GM19455 (cell line): ENCODE data around the gene SLC5A9.
"Not testable (repeated sequence)": the region's sequence is repeated elsewhere in the genome, so short reads cannot be mapped to it uniquely, and the experiment has no call there.

Experiments used
- ATAC-seq: cut with Tn5 transposase; IDR thresholded peaks from one replicate; pipeline ENCODE4 v1.9.1; 2021; ENCODE audit not compliant: unreplicated experiment

The SLC5A9 gene

DNA sequence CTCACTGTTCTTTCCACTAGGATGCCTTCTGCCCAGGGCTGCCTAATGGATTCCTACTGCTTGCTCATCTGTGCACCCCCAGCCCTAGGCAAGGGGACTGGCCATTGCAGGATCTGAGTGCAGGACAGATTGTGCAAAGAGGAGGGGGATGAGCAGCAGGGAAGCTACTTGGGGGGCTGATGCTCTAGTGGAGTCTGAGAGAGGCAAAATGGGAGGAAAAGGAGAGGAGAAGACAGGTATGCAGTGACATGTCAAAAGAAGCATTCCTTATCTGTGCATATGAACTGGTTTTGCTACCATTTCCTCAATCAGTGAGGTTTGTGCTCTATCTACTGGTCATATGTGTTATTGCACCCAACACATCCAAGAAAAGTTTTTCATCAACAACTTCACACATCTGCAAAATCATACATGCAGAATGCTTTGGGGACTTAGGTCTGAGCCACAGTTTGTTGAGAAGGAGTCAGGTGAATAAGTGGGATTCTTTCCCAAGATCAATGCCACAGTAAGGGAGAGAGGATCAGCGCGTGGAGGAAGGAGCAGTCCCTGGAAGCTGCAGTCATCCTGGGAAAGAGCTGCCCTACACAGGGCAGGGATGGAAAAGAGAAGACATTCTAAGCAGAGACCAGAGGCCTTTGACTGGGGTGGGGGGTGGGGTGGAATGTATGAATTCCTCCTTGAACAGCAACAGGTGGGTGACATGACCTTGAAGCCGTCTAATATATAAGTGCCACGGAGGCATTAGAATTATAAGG, 14.4 kb downstream of the SLC5A9 start:
- peak; percentile 60 for ATAC-seq

DNA sequence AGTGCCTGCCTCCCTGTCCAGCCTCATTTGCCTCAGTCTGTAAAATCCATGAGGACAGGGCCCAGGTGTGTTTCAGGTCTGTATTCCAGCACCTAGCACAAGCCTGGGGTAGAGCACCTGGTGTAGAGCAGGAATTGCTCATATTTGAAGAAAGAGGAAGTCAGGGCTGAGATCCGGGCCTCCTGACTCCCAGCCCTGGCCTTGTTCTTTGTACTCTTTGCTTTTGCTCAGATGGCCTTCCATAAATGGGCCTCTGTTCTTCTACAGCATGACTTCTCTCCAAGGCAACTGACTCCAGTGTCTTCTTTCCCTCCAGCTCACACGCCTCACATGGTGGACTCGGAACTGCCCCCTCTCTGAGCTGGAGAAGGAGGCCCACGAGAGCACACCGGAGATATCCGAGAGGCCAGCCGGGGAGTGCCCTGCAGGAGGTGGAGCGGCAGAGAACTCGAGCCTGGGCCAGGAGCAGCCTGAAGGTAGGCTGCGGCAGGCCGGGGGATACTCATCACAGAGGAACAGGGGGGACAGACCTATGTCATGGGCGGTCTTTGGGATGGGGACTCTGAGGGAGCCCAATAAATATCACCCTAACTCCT, 19.7 kb downstream of the SLC5A9 start:
- no peak for ATAC-seq

DNA sequence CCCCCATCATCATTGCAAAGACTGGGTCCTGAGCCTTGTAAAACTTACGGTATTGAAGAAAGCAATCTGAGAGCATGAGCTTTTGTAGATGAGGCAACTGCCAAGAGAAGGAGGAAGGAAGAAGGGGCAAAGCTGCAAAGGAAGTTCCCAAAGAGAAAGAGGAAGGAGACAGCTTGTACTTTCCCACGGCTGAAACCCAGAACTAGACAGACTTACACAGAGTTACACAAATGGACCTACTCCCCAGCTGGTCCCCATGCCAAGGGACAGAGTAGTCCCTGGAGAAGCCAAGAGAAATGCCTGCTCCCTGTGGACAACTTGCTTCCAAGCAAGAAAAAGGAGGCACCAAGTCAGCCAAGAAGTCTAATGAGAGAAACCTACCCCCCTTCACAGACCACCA, 22.6 kb downstream of the SLC5A9 start:
- ATAC-seq, result no peak

DNA sequence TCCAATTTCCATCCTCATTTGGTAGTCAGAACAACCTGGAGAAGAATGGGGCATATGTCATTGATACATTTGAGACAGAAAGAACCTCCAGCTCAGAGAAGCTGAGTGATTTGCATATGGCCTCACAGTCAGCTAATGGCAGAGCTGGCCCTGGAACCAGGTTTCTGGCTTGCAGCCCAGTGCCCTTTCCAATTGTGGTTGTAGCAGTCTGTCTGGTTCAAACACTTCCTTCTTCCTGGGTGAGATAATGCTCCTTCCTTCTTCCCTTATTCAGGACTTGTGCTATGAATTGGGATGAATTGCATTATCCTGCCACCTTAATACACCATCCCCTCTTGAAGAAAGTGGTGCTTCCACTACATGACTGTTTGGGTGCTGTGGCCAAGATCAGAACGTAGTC, 24.2 kb downstream of the SLC5A9 start:
- no peak for ATAC-seq

DNA sequence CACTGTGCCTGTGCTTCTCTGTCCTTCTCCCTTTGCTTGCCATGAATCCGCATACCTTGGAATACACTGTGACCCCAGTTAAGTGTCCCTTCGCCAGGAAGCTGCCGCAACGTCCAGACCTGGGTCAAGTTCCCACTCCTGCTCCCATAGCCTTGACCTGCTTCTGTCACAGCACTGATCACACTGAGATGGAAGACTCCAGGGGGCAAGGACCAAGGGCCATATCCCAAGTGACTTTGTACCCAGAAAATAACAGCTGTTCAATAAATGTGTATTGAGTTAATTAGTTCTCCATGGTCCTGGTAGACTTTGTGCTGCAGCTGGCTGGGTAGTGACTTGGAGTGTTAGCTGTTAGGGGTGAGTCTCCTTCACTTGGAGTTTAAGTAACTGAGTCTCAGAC, 25.8 kb downstream of the SLC5A9 start:
- no peak for ATAC-seq

DNA sequence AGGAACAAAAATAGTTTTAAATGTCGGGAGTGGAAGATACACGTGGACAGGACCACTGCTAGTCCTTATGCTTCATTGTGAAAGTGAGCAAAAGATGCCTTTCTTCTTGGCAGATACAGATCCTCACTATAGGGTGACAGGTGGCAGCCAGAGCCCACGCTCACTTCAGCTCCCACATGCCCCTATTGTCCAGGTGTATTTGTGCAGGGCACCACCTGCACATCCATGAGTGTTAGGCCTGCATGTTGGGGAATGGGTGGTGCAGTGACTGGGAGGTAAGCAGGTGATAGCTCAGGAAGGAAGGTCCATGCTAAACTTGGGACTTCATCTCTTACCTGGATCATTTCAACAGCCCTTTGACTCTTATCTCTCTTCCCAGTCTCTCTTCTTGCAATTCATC, 27.4 kb downstream of the SLC5A9 start:
- no peak for ATAC-seq

DNA sequence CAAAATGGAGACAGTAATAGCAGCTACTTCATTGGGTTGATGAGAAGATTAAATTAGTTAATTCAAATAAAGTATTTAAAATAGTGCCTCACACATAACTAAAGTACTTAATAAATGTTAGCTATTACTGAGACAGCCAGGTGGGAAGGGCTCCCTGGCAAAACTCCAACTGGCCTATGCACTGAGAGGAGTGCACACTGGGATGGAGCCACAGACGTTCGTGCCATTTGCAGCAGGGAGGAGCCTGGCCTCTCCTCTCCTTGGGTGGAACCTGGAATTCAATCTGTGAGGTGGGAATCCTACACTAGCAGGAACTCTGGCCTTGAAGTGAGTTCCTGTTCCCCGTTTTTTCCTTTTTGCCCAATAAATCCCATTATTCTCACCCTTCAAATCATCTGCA, 28.1 kb downstream of the SLC5A9 start:
- no peak for ATAC-seq

DNA sequence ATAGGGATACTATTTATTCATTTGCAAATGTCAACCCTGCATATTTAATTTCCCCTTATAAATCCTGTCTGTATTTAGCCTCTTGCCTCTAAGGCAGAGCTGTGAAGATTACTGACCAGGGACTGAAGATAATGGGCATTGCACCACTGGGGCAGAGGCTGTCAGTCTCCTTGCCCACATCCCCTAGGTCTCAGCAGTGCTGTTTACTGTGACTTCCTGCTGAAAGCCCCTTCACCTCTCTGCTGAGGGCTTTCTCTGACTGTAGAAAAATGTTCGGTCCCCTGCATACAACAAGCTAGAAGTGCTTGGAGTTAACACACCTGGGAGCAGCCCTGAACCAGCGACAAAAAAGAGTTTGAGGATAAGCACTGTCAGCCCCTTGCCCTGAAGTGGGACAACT, 28.8 kb downstream of the SLC5A9 start:
- no peak for ATAC-seq

DNA sequence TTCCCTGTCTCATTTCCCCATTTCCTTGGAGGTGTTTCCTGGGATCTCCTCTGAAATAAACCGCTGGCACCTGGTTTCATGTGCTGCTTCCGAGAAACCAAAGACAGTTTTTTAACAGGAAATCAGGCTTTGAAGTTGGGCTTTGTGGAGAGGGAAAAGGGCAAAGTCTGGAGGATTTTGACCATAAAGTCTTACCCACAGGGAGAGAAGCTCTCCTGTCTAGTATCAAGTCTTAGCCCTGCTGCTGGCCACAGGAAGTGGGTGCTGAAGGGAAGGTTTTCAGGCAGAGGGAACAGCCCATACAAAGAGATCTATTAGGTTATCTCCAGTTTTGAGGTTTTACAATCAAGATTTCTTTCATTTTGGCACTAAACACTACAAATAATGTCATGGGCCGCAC, 29.3 kb downstream of the SLC5A9 start:
- no peak for ATAC-seq

DNA sequence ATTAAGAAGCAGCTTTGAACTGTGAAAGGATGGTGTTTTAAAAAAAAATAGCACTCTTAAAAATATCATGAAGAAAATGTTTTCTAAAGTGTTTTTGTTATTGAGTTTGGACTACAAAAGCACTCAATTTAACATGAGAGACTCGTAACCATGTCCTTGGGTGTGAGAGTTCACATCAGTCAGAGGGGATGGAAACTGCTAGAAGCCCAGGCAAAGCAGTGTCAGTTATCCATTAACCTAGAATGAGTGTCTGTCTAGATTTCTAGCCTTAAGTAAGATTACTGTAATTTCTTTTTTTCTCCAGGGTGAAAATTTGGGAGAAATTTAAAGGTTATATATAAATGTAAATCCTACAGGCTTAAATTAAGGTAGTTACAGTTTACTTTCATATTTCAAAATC, 31.7 kb downstream of the SLC5A9 start:
- ATAC-seq, result no peak

DNA sequence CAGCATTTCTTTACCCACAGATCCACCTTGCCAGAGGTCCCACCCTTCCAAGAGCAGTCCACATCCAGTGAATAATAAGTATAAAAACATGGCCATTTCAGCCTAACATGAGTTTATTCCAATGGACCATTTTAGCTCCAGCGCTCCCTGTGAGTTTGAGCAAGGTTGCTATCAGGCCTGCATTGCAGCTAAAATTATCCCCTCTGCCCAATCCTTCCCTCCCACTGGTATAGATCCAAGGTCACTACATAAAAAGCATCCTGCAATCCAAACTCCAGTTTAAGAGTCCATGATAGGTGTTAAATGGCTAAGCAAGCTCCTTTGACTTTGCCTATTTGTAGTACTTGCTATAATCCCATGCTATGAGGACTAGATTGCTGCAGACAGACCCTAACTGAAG, 35.6 kb downstream of the SLC5A9 start:
- ATAC-seq, result no peak

DNA sequence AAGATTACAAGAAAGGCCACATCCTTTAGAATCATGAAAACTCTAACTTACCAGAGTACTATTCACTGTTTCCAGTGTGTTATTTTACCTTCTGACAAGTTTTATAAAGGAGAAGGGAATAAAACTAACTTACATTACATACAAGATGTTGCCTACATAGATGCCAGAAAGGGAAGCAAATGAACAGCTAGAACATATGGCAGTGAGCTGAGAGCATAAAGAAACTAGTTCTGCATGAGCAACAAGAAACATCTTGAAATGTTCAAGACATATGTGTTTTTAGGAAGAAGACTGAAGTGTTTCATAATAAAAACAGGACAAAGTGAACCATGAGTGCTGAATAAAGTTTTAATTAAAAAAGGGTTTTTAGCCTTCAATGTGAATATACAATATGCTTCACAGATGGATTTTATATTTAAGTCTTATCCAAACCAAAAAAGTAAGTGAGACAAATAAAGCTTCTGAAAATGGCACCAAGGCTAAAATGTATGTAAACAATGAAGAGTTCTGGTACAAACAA, 39.4 kb downstream of the SLC5A9 start:
- ATAC-seq, result no peak

DNA sequence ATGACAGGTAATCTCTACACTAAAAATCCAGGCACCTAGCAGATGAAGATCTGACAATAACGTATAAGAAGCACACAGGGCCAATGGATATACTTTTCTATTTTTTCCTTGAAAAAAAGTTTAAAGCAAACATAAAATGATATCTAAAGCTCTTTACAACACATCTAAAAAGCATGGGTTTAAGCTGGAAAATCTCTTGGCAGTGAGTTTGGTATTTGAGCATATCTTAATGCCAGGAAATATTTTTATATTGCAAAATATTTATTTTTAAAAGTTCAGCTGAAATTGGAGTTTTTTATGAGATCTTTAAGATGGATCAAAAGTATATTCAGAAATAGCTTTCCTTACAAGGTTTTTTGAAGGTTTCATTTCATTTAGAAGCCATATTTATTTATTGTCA, 40.5 kb downstream of the SLC5A9 start:
- ATAC-seq, result no peak

DNA sequence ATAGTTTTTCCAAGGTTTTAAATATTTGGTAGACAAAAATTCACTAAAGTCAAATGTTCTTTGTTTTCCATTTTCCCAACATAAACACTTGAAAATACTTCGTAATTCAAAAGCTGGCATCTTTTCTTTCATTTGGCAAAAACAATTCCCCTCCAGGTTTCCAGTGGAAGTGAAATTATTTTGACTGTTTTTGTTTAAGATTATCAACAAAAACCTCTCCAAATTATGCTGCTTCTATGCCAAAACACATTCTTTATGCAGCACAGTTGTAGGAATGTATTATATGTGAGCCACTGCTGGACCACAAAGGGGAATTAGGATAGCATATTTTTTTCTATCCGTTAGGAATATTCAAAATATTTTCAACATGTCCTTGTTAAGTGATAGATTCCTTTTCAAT, 44.1 kb downstream of the SLC5A9 start:
- no peak for ATAC-seq

DNA sequence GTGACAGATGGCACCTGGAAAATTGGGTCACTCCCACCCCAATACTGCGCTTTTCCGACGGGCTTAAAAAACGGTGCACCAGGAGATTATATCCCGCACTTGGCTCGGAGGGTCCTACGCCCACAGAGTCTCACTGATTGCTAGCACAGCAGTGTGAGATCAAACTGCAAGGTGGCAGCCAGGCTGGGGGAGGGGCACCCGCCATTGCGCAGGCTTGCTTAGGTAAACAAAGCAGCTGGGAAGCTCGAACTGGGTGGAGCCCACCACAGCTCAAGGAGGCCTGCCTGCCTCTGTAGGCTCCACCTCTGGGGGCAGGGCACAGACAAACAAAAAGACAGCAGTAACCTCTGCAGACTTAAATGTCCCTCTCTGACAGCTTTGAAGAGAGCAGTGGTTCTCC, 54.9 kb downstream of the SLC5A9 start:
- not testable (repeated sequence) for ATAC-seq

DNA sequence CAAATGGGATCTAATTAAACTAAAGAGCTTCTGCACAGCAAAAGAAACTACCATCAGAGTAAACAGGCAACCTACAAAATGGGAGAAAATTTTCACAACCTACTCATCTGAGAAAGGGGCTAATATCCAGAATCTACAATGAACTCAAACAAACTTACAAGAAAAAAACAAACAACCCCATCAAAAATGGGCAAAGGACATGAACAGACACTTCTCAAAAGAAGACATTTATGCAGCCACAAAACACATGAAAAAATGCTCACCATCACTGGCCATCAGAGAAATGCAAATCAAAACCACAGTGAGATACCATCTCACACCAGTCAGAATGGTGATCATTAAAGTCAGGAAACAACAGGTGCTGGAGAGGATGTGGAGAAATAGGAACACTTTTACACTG, 59.8 kb downstream of the SLC5A9 start:
- not testable (repeated sequence) for ATAC-seq

DNA sequence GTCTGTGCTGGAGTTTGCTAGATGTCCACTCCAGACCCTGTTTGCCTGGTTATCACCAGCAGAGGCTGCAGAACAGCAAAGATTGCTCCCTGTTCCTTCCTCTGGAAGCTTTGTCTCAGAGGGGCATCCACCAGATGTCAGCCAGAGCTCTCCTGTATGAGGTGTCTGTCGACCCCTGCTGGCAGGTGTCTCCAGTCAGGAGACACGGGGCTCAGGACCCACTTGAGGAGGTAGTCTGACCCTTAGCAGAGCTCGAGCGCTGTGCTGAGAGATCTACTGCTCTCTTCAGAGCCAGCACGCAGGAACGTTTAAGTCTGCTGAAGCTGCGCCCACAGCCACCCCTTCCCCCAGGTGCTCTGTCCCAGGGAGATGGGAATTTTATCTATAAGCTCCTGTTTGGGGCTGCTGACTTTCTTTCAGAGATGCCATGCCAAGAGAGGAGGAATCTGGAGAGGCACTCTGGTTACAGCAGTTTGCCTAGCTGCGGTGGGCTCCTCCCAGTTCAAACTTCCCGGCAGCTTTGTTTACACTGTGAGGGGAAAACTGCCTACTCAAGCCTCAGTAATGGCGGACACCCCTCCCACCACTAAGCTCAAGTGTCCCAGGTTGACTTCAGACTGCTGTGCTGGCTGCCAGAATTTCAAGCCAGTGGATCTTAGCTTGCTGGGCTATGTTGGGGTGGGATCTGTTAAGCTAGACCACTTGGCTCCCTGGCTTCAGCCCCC, 62.3 kb downstream of the SLC5A9 start:
- not testable (repeated sequence) for ATAC-seq

DNA sequence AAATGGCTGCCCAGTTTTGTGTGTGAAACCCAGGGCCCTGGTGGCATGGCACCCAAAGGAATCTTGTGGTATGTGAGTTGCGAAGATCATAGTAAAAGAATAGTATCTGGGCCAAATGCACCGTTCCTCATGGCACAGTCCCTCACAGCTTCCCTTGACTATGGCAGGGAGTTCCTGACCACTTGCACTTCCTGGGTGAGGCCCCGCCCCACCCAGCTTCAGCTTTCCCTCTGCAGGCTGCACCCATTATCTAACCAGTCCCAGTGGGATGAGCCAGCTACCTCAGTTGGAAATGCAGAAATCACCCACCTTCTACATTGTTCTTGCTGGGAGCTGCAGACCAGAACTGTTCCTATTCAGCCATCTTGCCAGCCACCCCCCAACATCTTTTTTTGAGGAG, 63.0 kb downstream of the SLC5A9 start:
- ATAC-seq, result no peak

DNA sequence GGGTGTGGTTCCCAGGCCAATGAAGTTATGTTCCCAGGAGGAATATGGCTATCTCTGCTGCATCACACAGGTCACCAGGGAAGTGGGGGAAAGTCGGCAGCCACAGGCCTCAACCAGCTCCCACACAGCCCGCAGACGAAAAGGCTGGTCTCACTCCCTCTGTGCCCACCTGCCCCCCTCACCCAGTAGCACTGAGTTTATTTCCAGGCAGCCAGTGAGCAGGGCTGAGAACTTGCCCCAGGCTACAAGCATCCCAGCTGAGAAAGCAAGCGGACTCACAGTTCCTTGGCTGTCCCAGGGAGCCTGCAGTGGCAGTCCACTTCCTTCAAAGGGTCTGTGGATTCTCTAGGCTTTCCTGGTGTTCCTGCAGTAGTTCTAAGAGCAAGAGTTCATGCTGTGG, 68.9 kb downstream of the SLC5A9 start:
- ATAC-seq, result no peak

DNA sequence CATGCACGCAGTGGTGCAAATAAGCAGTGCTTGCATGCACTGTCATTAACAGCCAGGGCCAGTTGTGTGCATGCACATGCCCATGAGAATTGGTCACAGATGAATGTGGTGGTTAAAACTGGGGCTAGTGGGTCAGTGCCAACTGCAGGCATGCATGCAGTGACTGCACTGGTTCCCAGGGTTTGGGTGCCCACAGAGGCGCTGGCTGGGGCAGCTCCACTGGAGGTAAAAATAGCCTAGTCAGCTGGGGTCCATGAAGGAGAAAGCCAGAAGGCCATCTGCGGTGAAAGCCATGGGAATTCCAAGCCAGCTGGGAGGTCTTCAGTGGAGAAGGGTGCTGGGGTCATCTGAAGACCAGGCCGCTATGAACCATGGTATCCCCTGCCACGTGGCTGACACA, 70.2 kb downstream of the SLC5A9 start:
- no peak for ATAC-seq

DNA sequence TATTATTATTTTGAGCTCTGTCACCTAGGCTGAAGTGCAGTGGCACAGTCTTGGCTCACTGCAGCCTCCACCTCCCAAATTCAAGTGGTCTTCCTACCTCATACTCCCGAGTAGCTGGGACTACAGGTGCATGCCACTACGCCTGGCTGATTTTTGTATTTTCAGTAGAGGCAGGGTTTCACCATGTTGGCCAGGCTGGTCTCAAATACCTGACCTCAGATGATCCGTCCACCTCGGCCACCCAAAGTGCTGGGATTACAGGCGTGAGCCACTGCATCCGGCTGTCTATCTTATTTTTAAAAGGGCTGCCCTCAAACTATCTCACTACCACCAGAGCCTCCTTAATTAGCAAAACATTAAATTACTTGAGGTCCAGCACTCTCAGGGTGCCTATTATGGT, 71.6 kb downstream of the SLC5A9 start:
- ATAC-seq, result not testable (repeated sequence)

DNA sequence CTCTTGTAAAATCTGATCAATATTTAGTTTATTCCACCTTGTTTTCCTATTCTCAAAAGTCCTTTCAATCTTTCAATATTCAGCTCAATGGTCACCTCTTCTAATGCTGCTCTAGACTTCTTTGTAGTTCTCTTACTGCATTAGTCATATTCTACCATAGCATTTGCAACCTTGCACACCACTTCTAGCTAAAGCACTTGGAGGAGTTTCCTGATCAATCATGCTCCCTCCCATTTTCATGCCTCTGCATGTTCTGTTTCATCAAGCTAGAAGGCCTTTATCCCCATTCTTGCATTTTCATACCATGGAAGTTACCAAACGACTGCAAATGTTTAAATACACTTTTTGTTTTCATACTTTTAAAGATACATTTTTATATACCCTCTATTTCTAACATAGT, 72.1 kb downstream of the SLC5A9 start:
- ATAC-seq, result no peak
